ENCODE data around the gene CFAP107. TPM values are rescaled to one million over a fixed set of nuclear protein-coding genes. Genes with fewer than 3 reads are reported as not detected.

The CFAP107 gene
- total and polyA plus RNA-seq, 2 experiments from 2014 or later = 0.07 TPM; not detected in 1

GRCh38 chr1:12761781-12762180 lies 15.8 kb downstream of the CFAP107 start (continued):
- TF ChIP-seq ZNF462 (CRISPR knock-in tag; IDR thresholded peaks at IDR 0.05) (no peak), NANOG (IDR thresholded peaks at IDR 0.05; ENCODE audit: borderline replicate concordance) (no peak), ETS1 (IDR thresholded peaks at IDR 0.05) (no peak), ZNF331 (CRISPR knock-in tag; IDR thresholded peaks at IDR 0.05; ENCODE audit: low read depth) (no peak)

GRCh38 chr1:12762766-12763165 lies 16.8 kb downstream of the CFAP107 start:
- Histone ChIP-seq H3K27ac (ENCODE audit: low read depth) (no peak overlapping the region), H3K4me3 (no peak overlapping the region), H4K20me1 (replicated peaks; ENCODE audit: insufficient read depth) (no peaks in the 10 kb centered on the region), H3K79me2 (replicated peaks; ENCODE audit: insufficient read depth) (no peaks in the 10 kb centered on the region), H3K27me3 (ENCODE audit: insufficient read depth) (no peaks in the 10 kb centered on the region), H3F3A (replicated peaks; ENCODE audit: low read depth) (no peaks in the 10 kb centered on the region), H3K9me2 (ENCODE audit: insufficient read depth) (no peaks in the 10 kb centered on the region), H2AFZ (no peak overlapping the region), H3K36me3 (ENCODE audit: insufficient read depth) (no peaks in the 10 kb centered on the region), H3K4me2 (no peak overlapping the region), H3K4me1 (ENCODE audit: insufficient read depth) (no peaks in the 10 kb centered on the region)
- ATAC-seq = no peak
- Mint-ChIP-seq H3K4me3 (no peak overlapping the region), H3K9me3 (no peaks in the 10 kb centered on the region; the same call in 2 of the 3 replicates), H3K27ac (no peak overlapping the region), H3K36me3 (ENCODE audit: low read depth) (no peaks in the 10 kb centered on the region; the same call in 2 of the 3 replicates), H3K4me1 (peaks cover 5% of the 10 kb centered on the region; the same call in 2 of the 3 replicates), H3K27me3 (ENCODE audit: insufficient read depth, low read depth, poor library complexity) (peaks cover 4% of the 10 kb centered on the region)
- no peak for DNase-seq (ENCODE audit: low spot score)
- TF ChIP-seq EZH2phosphoT487 (IDR thresholded peaks at IDR 0.05; ENCODE audit: unreplicated experiment) (no peak), NANOG (IDR thresholded peaks at IDR 0.05; ENCODE audit: borderline replicate concordance) (no peak), REST (IDR thresholded peaks at IDR 0.05; ENCODE audit: unreplicated experiment) (no peak), CREB1 (CRISPR knock-in tag; IDR thresholded peaks at IDR 0.05; ENCODE audit: low read depth) (no peak), EZH2 (IDR thresholded peaks at IDR 0.05; ENCODE audit: low read depth, unreplicated experiment) (no peak), ZNF331 (CRISPR knock-in tag; IDR thresholded peaks at IDR 0.05; ENCODE audit: low read depth) (no peak)
